GM12801 (cell line): ENCODE results near the gene PAK2.

Experiments used
- CTCF ChIP-seq: IDR thresholded peaks from one replicate; pipeline ENCODE4 v1.5.1; 2011; ENCODE audit warnings: control low read depth; ENCODE audit not compliant: insufficient read length; ENCODE audit errors: extremely low read depth

Gene PAK2

GRCh38 chr3:196790636-196791035, 51.0 kb downstream of the PAK2 start:
- TF ChIP-seq CTCF = no peak

GRCh38 chr3:196792771-196793170, 53.1 kb downstream of the PAK2 start:
- TF ChIP-seq CTCF = no peak

- TF ChIP-seq CTCF = no peak
Measured at GRCh38 chr3:196793246-196793645, 53.6 kb downstream of the PAK2 start.

- TF ChIP-seq CTCF = no peak
Measured at GRCh38 chr3:196794467-196794866, 54.8 kb downstream of the PAK2 start.

DNA sequence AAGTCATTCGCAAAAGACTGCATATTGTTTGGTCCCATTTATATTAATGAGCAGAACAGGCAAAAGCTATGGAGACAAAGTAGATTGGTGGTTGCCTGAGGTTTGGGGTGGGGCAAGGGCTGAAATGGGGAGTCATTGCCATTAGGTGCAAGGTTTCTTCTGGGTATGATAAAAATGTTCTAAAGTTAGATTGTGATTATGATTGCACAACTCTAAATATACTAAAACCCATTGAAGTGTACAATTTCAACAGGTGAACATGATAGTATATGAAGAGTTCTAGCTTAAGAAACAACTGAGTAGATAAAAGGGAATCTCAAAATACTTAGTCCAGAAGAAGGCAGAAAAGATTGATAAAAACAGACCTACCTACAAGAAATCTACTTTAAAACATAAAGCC, 56.7 kb downstream of the PAK2 start:
- TF ChIP-seq CTCF = no peak

- TF ChIP-seq CTCF = no peak
Measured at GRCh38 chr3:196800742-196801434, 61.2 kb downstream of the PAK2 start.

DNA sequence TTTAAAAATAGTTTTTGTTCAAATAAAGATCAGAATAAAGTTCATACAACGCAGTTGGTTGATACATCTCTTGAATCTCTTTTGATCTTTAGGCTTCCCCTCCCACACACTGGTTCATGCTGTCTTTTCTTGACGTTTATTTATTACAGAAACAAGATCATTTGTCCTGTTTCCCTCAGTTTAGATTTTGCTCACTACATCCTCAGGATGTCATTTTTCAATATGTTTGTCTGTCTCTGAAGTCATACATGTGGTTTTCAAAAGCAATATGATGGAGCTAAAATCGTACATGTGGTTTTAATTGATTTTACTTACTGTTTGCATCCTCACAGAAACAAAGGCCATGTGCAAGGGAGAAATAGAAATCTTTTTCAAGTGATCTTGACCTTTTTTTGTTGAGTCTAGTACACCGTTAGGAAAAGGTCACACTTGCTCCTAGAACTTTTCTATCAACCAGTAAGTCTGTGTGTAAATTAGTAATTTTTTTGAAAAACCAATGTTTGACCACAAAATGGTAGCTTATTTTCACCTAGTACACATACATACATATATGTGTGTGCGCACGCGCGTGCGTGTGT, 64.3 kb downstream of the PAK2 start:
- TF ChIP-seq CTCF = no peak
